Measurements from ENCODE around the gene HAX1. TPM values are rescaled to one million over a fixed set of nuclear protein-coding genes. Genes with fewer than 3 reads are reported as not detected.
"Not testable (repeated sequence)": the region's sequence is repeated elsewhere in the genome, so short reads cannot be mapped to it uniquely, and the experiment has no call there.

Gene HAX1
- total RNA-seq, 1 experiment from 2014 or later: 134 TPM

DNA sequence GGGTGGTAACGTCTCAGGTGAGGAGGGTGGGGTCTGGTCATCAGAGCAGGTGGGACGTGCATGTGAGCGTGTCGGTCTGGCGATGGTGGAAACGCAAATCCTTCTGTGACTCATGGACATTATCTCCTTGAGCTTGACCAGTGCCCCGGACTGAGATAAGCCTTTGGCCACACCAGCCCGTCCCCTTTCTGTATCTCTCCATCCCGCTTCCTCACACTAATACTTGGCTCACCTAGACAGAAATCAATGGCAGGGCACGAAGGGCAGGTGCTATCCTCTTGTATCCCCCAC is 40.6 kb downstream of the HAX1 start:
- CTCF ChIA-PET: no interaction called here
- TF ChIP-seq CTCF (conservative IDR thresholded peaks at IDR 0.05; ENCODE audit: low read depth, low read length) (no peak), EZH2 (IDR thresholded peaks at IDR 0.05; ENCODE audit: borderline replicate concordance, low read depth, low read length, poor library complexity, severe bottlenecking) (no peak)
- no peak for DNase-seq (ENCODE audit: low spot score)
- Histone ChIP-seq H3K4me1 (ENCODE audit: insufficient read depth, low read length, poor library complexity, severe bottlenecking) (no peaks in the 10 kb centered on the region), H3K4me3 (ENCODE audit: low read depth, low read length, poor library complexity, severe bottlenecking) (no peak overlapping the region), H3K27ac (ENCODE audit: low read depth, low read length, poor library complexity, severe bottlenecking) (no peak overlapping the region), H3K27me3 (replicated peaks; ENCODE audit: insufficient read depth, low read depth, low read length, poor library complexity) (no peaks in the 10 kb centered on the region), H3K36me3 (ENCODE audit: insufficient read depth, low read length, poor library complexity, severe bottlenecking) (no peaks in the 10 kb centered on the region), H3K9me3 (ENCODE audit: low read depth, low read length, poor library complexity, severe bottlenecking) (peaks cover 13% of the 10 kb centered on the region)
- POLR2A ChIA-PET (ENCODE audit: low non-redundant PET): no interaction called here
- intact Hi-C loops (cut with micrococcal nuclease; ENCODE audit: unreplicated experiment): no loop called here
- no TSS peak for BruUV-seq (replicated peaks)

DNA sequence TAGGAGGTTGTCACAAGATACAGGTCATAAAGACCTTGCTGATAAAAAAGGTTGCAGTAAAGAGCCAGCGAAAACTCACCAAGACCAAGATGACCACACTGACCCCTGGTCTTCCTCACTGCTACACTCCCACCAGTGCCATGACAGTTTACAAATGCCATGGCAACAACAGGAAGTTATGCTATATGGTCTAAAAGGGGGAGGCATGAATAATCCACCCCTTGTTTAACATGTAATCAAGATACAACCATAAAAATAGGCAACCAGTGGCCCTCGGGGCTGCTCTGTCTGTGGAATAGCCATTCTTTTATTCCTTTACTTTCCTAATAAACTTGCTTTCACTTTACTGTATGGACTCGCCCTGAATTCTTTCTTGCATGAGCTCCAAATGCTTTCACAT is 41.8 kb downstream of the HAX1 start:
- H3K4me3 ChIP-seq (ENCODE audit: low read depth, low read length, poor library complexity, severe bottlenecking); DNase-seq (ENCODE audit: low spot score); H3K27me3 ChIP-seq (replicated peaks; ENCODE audit: insufficient read depth, low read depth, low read length, poor library complexity); H3K4me1 ChIP-seq (ENCODE audit: insufficient read depth, low read length, poor library complexity, severe bottlenecking); CTCF ChIA-PET; H3K36me3 ChIP-seq (ENCODE audit: insufficient read depth, low read length, poor library complexity, severe bottlenecking); H3K27ac ChIP-seq (ENCODE audit: low read depth, low read length, poor library complexity, severe bottlenecking); BruUV-seq (replicated peaks); intact Hi-C loops (cut with micrococcal nuclease; ENCODE audit: unreplicated experiment): not testable (repeated sequence)
- H3K9me3 ChIP-seq (ENCODE audit: low read depth, low read length, poor library complexity, severe bottlenecking): peaks cover 13% of the 10 kb centered on the region
- POLR2A ChIA-PET (ENCODE audit: low non-redundant PET): interaction anchor here (0.6 kb wide), 1 partner anchor 37 kb away, joined by 5 read pairs; no protein-coding TSS in a partner anchor

DNA sequence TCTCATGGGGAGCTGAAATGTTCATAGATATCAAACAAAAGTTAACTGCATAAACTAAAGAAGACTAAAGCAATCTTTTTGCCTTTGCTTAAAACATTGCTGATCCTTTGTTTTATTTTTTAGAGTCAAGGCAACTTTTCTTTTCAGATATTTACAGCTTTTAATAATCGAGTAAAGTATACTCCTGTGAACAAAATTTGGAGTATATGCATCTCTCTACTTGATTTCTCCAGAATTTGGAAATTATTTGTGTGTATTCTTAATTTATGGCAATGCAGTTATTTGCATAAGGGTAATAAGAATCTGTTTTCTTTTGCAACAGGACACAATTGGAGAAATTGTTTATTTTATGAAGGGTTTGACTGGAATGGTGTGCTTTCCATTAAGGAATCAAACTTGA is 44.3 kb downstream of the HAX1 start:
- Histone ChIP-seq H3K27me3 (replicated peaks; ENCODE audit: insufficient read depth, low read depth, low read length, poor library complexity) (no peaks in the 10 kb centered on the region), H3K4me1 (ENCODE audit: insufficient read depth, low read length, poor library complexity, severe bottlenecking) (no peaks in the 10 kb centered on the region), H3K27ac (ENCODE audit: low read depth, low read length, poor library complexity, severe bottlenecking) (no peak overlapping the region), H3K9me3 (ENCODE audit: low read depth, low read length, poor library complexity, severe bottlenecking) (peaks cover 13% of the 10 kb centered on the region), H3K4me3 (ENCODE audit: low read depth, low read length, poor library complexity, severe bottlenecking) (no peak overlapping the region), H3K36me3 (ENCODE audit: insufficient read depth, low read length, poor library complexity, severe bottlenecking) (no peaks in the 10 kb centered on the region)
- TF ChIP-seq EZH2 (IDR thresholded peaks at IDR 0.05; ENCODE audit: borderline replicate concordance, low read depth, low read length, poor library complexity, severe bottlenecking) (no peak), CTCF (conservative IDR thresholded peaks at IDR 0.05; ENCODE audit: low read depth, low read length) (no peak)
- no TSS peak for BruUV-seq (replicated peaks)
- intact Hi-C loops (cut with micrococcal nuclease; ENCODE audit: unreplicated experiment): no loop called here
- POLR2A ChIA-PET (ENCODE audit: low non-redundant PET): no interaction called here
- CTCF ChIA-PET: no interaction called here
- DNase-seq (ENCODE audit: low spot score): no peak

DNA sequence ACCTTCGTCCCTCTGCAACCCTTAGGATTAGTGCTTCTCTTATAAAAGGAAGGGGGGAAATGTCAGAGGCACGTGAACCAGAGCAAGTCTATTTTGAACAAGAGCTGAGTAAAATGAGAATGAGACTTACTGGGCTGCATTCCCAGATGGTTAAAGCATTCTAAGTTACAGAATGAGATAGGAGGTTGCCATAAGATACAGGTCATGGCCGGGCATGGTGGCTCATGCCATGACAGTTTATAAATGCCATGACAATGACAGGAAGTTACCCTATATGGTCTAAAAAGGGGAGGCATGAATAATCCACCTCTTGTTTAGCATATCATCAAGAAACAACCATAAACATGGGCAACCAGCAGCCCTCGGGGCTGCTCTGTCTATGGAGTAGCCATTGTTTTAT is 46.0 kb downstream of the HAX1 start:
- ChIA-PET POLR2A (ENCODE audit: low non-redundant PET) (interaction anchor here (0.6 kb wide), 1 partner anchor 80 kb away, joined by 3 read pairs; no protein-coding TSS in a partner anchor), CTCF (no interaction called here)
- H3K36me3 ChIP-seq (ENCODE audit: insufficient read depth, low read length, poor library complexity, severe bottlenecking): no peaks in the 10 kb centered on the region
- H3K4me1 ChIP-seq (ENCODE audit: insufficient read depth, low read length, poor library complexity, severe bottlenecking): no peaks in the 10 kb centered on the region
- no peak for DNase-seq (ENCODE audit: low spot score)
- BruUV-seq (replicated peaks): no TSS peak
- no peak for TF ChIP-seq CTCF (conservative IDR thresholded peaks at IDR 0.05; ENCODE audit: low read depth, low read length)
- H3K9me3 ChIP-seq (ENCODE audit: low read depth, low read length, poor library complexity, severe bottlenecking): peaks cover 13% of the 10 kb centered on the region
- H3K27ac ChIP-seq (ENCODE audit: low read depth, low read length, poor library complexity, severe bottlenecking): no peak overlapping the region
- no peak overlapping the region for H3K4me3 ChIP-seq (ENCODE audit: low read depth, low read length, poor library complexity, severe bottlenecking)
- intact Hi-C loops (cut with micrococcal nuclease; ENCODE audit: unreplicated experiment): no loop called here
- no peaks in the 10 kb centered on the region for H3K27me3 ChIP-seq (replicated peaks; ENCODE audit: insufficient read depth, low read depth, low read length, poor library complexity)
